Transverse colon (tissue), 4 donors: ENCODE data around the gene THSD4. TPM values are rescaled to one million over a fixed set of nuclear protein-coding genes. Genes with fewer than 3 reads are reported as not detected.
"Not testable (repeated sequence)": the region's sequence is repeated elsewhere in the genome, so short reads cannot be mapped to it uniquely, and the experiment has no call there.

Source experiments
- DNase-seq: peaks from one replicate; pipeline ENCODE4 v3.0.0-alpha.2; 2019
- H3K27ac ChIP-seq, 4 donors: fragments of 200-600 bp; sonication (generic); 2 replicates each; pipeline ENCODE4 v1.5.1; 2016 to 2018; ENCODE audit warnings: inconsistent platforms in 4 of 4
- H3K27me3 ChIP-seq: fragments of 200-600 bp; sonication (generic); 2 replicates; pipeline ENCODE4 v1.5.1; 2017; ENCODE audit warnings: inconsistent platforms
- H3K36me3 ChIP-seq, 4 donors: fragments of 200-600 bp; sonication (generic); 2 replicates each; pipeline ENCODE4 v1.5.1; 2017 to 2019; ENCODE audit warnings: inconsistent platforms in 4 of 4
- H3K4me1 ChIP-seq, 4 donors: fragments of 200-600 bp; sonication (generic); 2 replicates each; pipeline ENCODE4 v1.5.1; 2017 to 2020; ENCODE audit warnings: inconsistent platforms in 4 of 4
- H3K4me3 ChIP-seq, 4 donors: fragments of 200-600 bp; sonication (generic); 1 replicate in 1 of 4; 2 replicates in 3 of 4; pipeline versions ENCODE4 v1.5.1 to v1.6.1; 2017 to 2019; ENCODE audit warnings: inconsistent platforms in 4 of 4
- H3K9me3 ChIP-seq, 2 donors: fragments of 200-600 bp; sonication (generic); 2 replicates each; pipeline ENCODE4 v1.5.1; 2017 to 2019; ENCODE audit warnings: inconsistent platforms in 2 of 2
- EP300 ChIP-seq: sonication (generic); formaldehyde crosslinking; IDR thresholded peaks from one replicate; pipeline ENCODE4 v1.6.1; 2017; ENCODE audit warnings: antibody characterized with exemption, low read depth
- POLR2A ChIP-seq: fragments of 450-650 bp; IDR thresholded peaks from one replicate; pipeline ENCODE4 v1.6.1; 2016; ENCODE audit warnings: antibody characterized with exemption, mild to moderate bottlenecking, moderate library complexity
- POLR2AphosphoS5 ChIP-seq, 3 donors: sonication (generic); formaldehyde crosslinking; IDR thresholded peaks; one replicate each; pipeline ENCODE4 v1.6.1; 2016; ENCODE audit warnings: antibody characterized with exemption in 3 of 3
- WGBS, 2 donors: methylation state at CpG; one replicate each; pipeline ENCODE4 v1.1.5; 2018; ENCODE audit warnings: low coverage in 1 of 2; 5-methylcytosine and 5-hydroxymethylcytosine counted together
- in situ Hi-C, 4 donors: fragments of 200-750 bp; cut with MboI; loops; one replicate each; pipeline versions ENCODE4 v1.15.0 to v1.15.1; 2017; ENCODE audit warnings: low sequenced_read_pairs in 3 of 4, low pct_ligation_motif_present in 1 of 4, low pct_unique_long_range_greater_than_20kb in 1 of 4
- intact Hi-C: fragments of 100-400 bp; cut with DNase I; formaldehyde crosslinking; loops from one replicate; pipeline ENCODE4 v1.15.1; 2023; ENCODE audit warnings: low total_unique reads
- total RNA-seq, 4 donors: library from RNA; depleted of rRNA; stranded (reverse); fragments of >200 nt; gene quantifications; one replicate each; pipeline ENCODE4 v1.1.0, GENCODE V29; 2016
- TF ChIP-seq, protein P1 (sequence below), 5 experiments: fragments of 200-600 bp in 3 of 5; fragments of 450-650 bp in 2 of 5; sonication (generic) in 3 of 5; IDR thresholded peaks; 1 replicate in 2 of 5; 2 replicates in 3 of 5; pipeline ENCODE4 v1.5.1; 2016 to 2017; ENCODE audit warnings: antibody characterized with exemption in 5 of 5, inconsistent platforms in 3 of 5, mild to moderate bottlenecking in 2 of 5, moderate library complexity in 1 of 5

Gene THSD4
- total RNA-seq, 4 donors from 2014 or later, result 13.3 to 57.2 (median 47.4) TPM

- H3K9me3 ChIP-seq, result no peaks in the 10 kb centered on the region
- in situ Hi-C loops, result loop anchor here in 3 of 4 donors (10.0 to 25.0 kb wide), 2 partner anchors 322 to 425 kb away; partner anchors contain the start of gene THSD4 (in 1 of the 3)
- intact Hi-C loops, result no loop called here
- no peaks in the 10 kb centered on the region for H3K36me3 ChIP-seq
- no peak for DNase-seq
- TF ChIP-seq, protein P1, sequence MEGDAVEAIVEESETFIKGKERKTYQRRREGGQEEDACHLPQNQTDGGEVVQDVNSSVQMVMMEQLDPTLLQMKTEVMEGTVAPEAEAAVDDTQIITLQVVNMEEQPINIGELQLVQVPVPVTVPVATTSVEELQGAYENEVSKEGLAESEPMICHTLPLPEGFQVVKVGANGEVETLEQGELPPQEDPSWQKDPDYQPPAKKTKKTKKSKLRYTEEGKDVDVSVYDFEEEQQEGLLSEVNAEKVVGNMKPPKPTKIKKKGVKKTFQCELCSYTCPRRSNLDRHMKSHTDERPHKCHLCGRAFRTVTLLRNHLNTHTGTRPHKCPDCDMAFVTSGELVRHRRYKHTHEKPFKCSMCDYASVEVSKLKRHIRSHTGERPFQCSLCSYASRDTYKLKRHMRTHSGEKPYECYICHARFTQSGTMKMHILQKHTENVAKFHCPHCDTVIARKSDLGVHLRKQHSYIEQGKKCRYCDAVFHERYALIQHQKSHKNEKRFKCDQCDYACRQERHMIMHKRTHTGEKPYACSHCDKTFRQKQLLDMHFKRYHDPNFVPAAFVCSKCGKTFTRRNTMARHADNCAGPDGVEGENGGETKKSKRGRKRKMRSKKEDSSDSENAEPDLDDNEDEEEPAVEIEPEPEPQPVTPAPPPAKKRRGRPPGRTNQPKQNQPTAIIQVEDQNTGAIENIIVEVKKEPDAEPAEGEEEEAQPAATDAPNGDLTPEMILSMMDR (IDR thresholded peaks at IDR 0.05), result no peak
- TF ChIP-seq POLR2A (no peak), EP300 (no peak), POLR2AphosphoS5 (IDR thresholded peaks at IDR 0.05) (no peak)
- H3K4me3 ChIP-seq, result no peak overlapping the region
- WGBS, 2 donors, result 80 to 82% methylated on average over 3 of the region's 3 CpGs
- H3K4me1 ChIP-seq, result peaks cover 0 to 9% (median 3%) of the 10 kb centered on the region in 4 donors
- no peak overlapping the region for H3K27ac ChIP-seq
- no peaks in the 10 kb centered on the region for H3K27me3 ChIP-seq
Observed at GRCh38 chr15:71436854-71437253, 321.6 kb downstream of the THSD4 start.

GRCh38 chr15:71437404-71437803 is 322.1 kb downstream of the THSD4 start:
- no peaks in the 10 kb centered on the region for H3K36me3 ChIP-seq
- 53 to 61% methylated on average over 3 of the region's 3 CpGs for WGBS, 2 donors
- no peak overlapping the region for H3K4me3 ChIP-seq
- in situ Hi-C loops, result loop anchor here in 3 of 4 donors (10.0 to 25.0 kb wide), 2 partner anchors 323 to 425 kb away; partner anchors contain the start of gene THSD4 (in 1 of the 3)
- intact Hi-C loops, result no loop called here
- H3K27me3 ChIP-seq, result no peaks in the 10 kb centered on the region
- no peak overlapping the region for H3K27ac ChIP-seq
- H3K4me1 ChIP-seq, result peaks cover 0 to 9% (median 3%) of the 10 kb centered on the region in 4 donors
- no peak for DNase-seq
- TF ChIP-seq POLR2A, result no peak
- H3K9me3 ChIP-seq, result no peaks in the 10 kb centered on the region

DNA sequence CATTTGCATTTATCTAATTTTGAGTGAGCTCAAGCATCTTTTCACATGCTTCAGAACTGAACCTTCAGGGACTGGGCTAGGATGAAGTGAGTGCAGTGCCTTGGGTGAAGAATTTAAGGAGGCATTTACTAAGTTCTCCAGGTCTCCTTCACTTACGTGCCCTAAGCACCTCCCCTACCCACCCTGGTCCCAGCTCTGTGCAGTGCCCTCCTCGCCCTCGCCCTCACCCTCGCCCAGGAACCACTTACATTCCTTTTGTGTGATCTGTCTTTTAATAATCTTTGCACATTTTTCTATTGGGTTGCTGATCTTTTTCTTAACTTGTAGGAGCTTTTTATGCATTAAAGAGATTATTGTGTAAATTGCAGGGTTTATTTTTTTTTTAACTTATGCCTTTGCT is 322.6 kb downstream of the THSD4 start:
- no peak for DNase-seq
- Histone ChIP-seq H3K9me3 (no peaks in the 10 kb centered on the region), H3K27me3 (no peaks in the 10 kb centered on the region), H3K27ac (no peak overlapping the region), H3K36me3 (no peaks in the 10 kb centered on the region), H3K4me3 (no peak overlapping the region), H3K4me1 (peaks cover 0 to 10% (median 3%) of the 10 kb centered on the region in 4 donors)
- intact Hi-C loops (no loop called here), in situ Hi-C loops (loop anchor here in 3 of 4 donors (10.0 to 25.0 kb wide), 2 partner anchors 323 to 426 kb away; partner anchors contain the start of gene THSD4 (in 1 of the 3))
- 86 to 88% methylated on average over 4 of the region's 4 CpGs for WGBS, 2 donors
- TF ChIP-seq POLR2A (no peak), POLR2AphosphoS5 (IDR thresholded peaks at IDR 0.05) (no peak), EP300 (no peak)
- TF ChIP-seq, protein P1 (IDR thresholded peaks at IDR 0.05), result no peak

- H3K27ac ChIP-seq, DNase-seq, H3K27me3 ChIP-seq, intact Hi-C loops, H3K4me3 ChIP-seq, H3K36me3 ChIP-seq, H3K9me3 ChIP-seq: not testable (repeated sequence)
- in situ Hi-C loops, result loop anchor here in 3 of 4 donors (10.0 to 25.0 kb wide), 2 partner anchors 325 to 427 kb away; partner anchors contain the start of gene THSD4 (in 1 of the 3)
- H3K4me1 ChIP-seq, result peaks cover 0 to 19% (median 3%) of the 10 kb centered on the region in 4 donors
- 80 to 81% methylated on average over 1 to 2 of the region's 2 CpGs for WGBS, 2 donors
Observed at GRCh38 chr15:71439478-71439877, 324.2 kb downstream of the THSD4 start.

GRCh38 chr15:71440489-71441110 is 325.3 kb downstream of the THSD4 start:
- H3K9me3 ChIP-seq, result no peaks in the 10 kb centered on the region
- TF ChIP-seq POLR2AphosphoS5 (IDR thresholded peaks at IDR 0.05) (no peak), EP300 (no peak), POLR2A (no peak)
- TF ChIP-seq, protein P1 (IDR thresholded peaks at IDR 0.05), result peak; percentile 53 to 85 (median 59)
- intact Hi-C loops (loop anchor here (2.0 to 10.0 kb wide), 2 partner anchors 294 to 326 kb away; partner anchors contain the start of gene THSD4), in situ Hi-C loops (loop anchor here (5.0 to 25.0 kb wide), 6 partner anchors 56 to 428 kb away; partner anchors contain the start of gene THSD4 (in 2 of the 4))
- no peaks in the 10 kb centered on the region for H3K27me3 ChIP-seq
- no peak overlapping the region for H3K27ac ChIP-seq
- WGBS, 2 donors, result 0 to 1% methylated on average over 3 of the region's 3 CpGs
- H3K4me1 ChIP-seq, result peaks cover 0 to 19% (median 3%) of the 10 kb centered on the region in 4 donors
- DNase-seq, result no peak
- no peaks in the 10 kb centered on the region for H3K36me3 ChIP-seq
- H3K4me3 ChIP-seq, result no peak overlapping the region
